WTC11 (cell line): ENCODE results near the gene TASP1. TPM values are rescaled to one million over a fixed set of nuclear protein-coding genes. Genes with fewer than 3 reads are reported as not detected.

ENCODE experiments used
- ATAC-seq: fragments of 200-7000 bp; cut with Tn5 transposase; 2 replicates; pipeline ENCODE4 v1.10.0; 2021; ENCODE audit warnings: mild to moderate bottlenecking, moderate library complexity
- CTCF ChIA-PET: fragments of 300-600 bp; sonication (Branson Sonifier 250); formaldehyde crosslinking; loops from one replicate; lab custom pipeline; 2021; ENCODE audit warnings: antibody characterized with exemption; lab: Charles Lee
- POLR2A ChIA-PET: fragments of 350-600 bp; sonication (Branson Sonifier 250); formaldehyde crosslinking; loops from one replicate; lab custom pipeline; 2021; ENCODE audit warnings: antibody characterized with exemption; lab: Charles Lee
- DNase-seq: peaks from one replicate; pipeline ENCODE4 v3.0.0; 2021; ENCODE audit warnings: low spot score
- H3K27ac Mint-ChIP-seq: 2 replicates; pipeline ENCODE4 v1.8.0; 2021; ENCODE audit warnings: mixed read lengths
- H3K27me3 Mint-ChIP-seq: 2 replicates; pipeline ENCODE4 v1.8.0; 2021; ENCODE audit warnings: low read depth, mild to moderate bottlenecking, moderate library complexity, mixed read lengths
- H3K36me3 Mint-ChIP-seq: 2 replicates; pipeline ENCODE4 v1.8.0; 2021; ENCODE audit warnings: mixed read lengths
- H3K4me1 Mint-ChIP-seq: 2 replicates; pipeline ENCODE4 v1.8.0; 2022; ENCODE audit warnings: mixed read lengths
- H3K4me3 Mint-ChIP-seq: 2 replicates; pipeline ENCODE4 v1.8.0; 2021; ENCODE audit warnings: mild to moderate bottlenecking, moderate library complexity, mixed read lengths
- H3K9me3 Mint-ChIP-seq: 2 replicates; pipeline ENCODE4 v1.8.0; 2021; ENCODE audit warnings: mixed read lengths
- AFF4 ChIP-seq: sonication (generic); formaldehyde crosslinking; IDR thresholded peaks from 2 replicates; pipeline ENCODE4 v1.8.1; 2023; ENCODE audit warnings: mild to moderate bottlenecking, missing genetic modification reagents, borderline replicate concordance
- ATF6 ChIP-seq: sonication (generic); formaldehyde crosslinking; IDR thresholded peaks from 2 replicates; pipeline ENCODE4 v1.8.1; 2023; ENCODE audit warnings: mild to moderate bottlenecking, missing genetic modification reagents
- CBFB ChIP-seq: sonication (generic); formaldehyde crosslinking; IDR thresholded peaks from 2 replicates; pipeline ENCODE4 v1.8.1; 2022; ENCODE audit warnings: mild to moderate bottlenecking, low read depth, missing genetic modification reagents
- ESRRA ChIP-seq: sonication (generic); formaldehyde crosslinking; IDR thresholded peaks from 2 replicates; pipeline ENCODE4 v1.8.1; 2022; ENCODE audit warnings: mild to moderate bottlenecking, missing genetic modification reagents, borderline replicate concordance
- FOXK1 ChIP-seq: sonication (generic); formaldehyde crosslinking; IDR thresholded peaks from 2 replicates; pipeline ENCODE4 v1.8.0; 2022; ENCODE audit warnings: mild to moderate bottlenecking, moderate library complexity, missing genetic modification reagents
- IRF1 ChIP-seq: sonication (generic); formaldehyde crosslinking; IDR thresholded peaks from 2 replicates; pipeline ENCODE4 v1.8.0; 2023; ENCODE audit warnings: missing genetic modification reagents
- KAT7 ChIP-seq: sonication (generic); formaldehyde crosslinking; IDR thresholded peaks from 2 replicates; pipeline ENCODE4 v1.8.1; 2023; ENCODE audit warnings: missing genetic modification reagents, mild to moderate bottlenecking, borderline replicate concordance
- MLX ChIP-seq: sonication (generic); formaldehyde crosslinking; IDR thresholded peaks from 2 replicates; pipeline ENCODE4 v1.8.1; 2023; ENCODE audit warnings: mild to moderate bottlenecking, missing genetic modification reagents, moderate library complexity
- NFATC4 ChIP-seq: fragments of 250-450 bp; sonication (Bioruptor Pico); IDR thresholded peaks from 2 replicates; pipeline ENCODE4 v1.9.0; 2021; ENCODE audit warnings: mild to moderate bottlenecking
- NFYB ChIP-seq: sonication (generic); formaldehyde crosslinking; conservative IDR thresholded peaks from 2 replicates; pipeline ENCODE4 v1.8.0; 2022; ENCODE audit warnings: low read depth, missing genetic modification reagents
- OVOL2 ChIP-seq: fragments of 250-450 bp; sonication (Bioruptor Pico); IDR thresholded peaks from 2 replicates; pipeline ENCODE4 v1.9.0; 2021; ENCODE audit warnings: mild to moderate bottlenecking, borderline replicate concordance
- SOX15 ChIP-seq: fragments of 250-450 bp; sonication (Bioruptor Pico); IDR thresholded peaks from 2 replicates; pipeline ENCODE4 v1.9.0; 2021; ENCODE audit warnings: mild to moderate bottlenecking
- TCF7 ChIP-seq: sonication (generic); formaldehyde crosslinking; IDR thresholded peaks from 2 replicates; pipeline ENCODE4 v1.8.0; 2022; ENCODE audit warnings: mild to moderate bottlenecking, low read depth, missing genetic modification reagents, moderate library complexity
- TEAD4 ChIP-seq: sonication (generic); formaldehyde crosslinking; IDR thresholded peaks from 2 replicates; pipeline ENCODE4 v1.8.0; 2022; ENCODE audit warnings: mild to moderate bottlenecking, missing genetic modification reagents
- TP53 ChIP-seq: sonication (generic); formaldehyde crosslinking; IDR thresholded peaks from 2 replicates; pipeline ENCODE4 v1.8.1; 2023; ENCODE audit warnings: mild to moderate bottlenecking, missing genetic modification reagents
- ZMAT4 ChIP-seq: fragments of 250-450 bp; sonication (Bioruptor Pico); IDR thresholded peaks from 2 replicates; pipeline ENCODE4 v1.9.0; 2021; ENCODE audit warnings: mild to moderate bottlenecking
- ZNF317 ChIP-seq: sonication (generic); formaldehyde crosslinking; IDR thresholded peaks from 2 replicates; pipeline ENCODE4 v1.8.1; 2023; ENCODE audit warnings: low read depth, mild to moderate bottlenecking, moderate library complexity, missing genetic modification reagents, borderline replicate concordance
- total RNA-seq: library from RNA; stranded (reverse); gene quantifications from 3 replicates; pipeline ENCODE4 v1.2.3, GENCODE V29; 2021
- TF ChIP-seq, protein P1 (sequence below): sonication (generic); formaldehyde crosslinking; IDR thresholded peaks from 2 replicates; pipeline ENCODE4 v1.8.0; 2022; ENCODE audit warnings: mild to moderate bottlenecking, missing genetic modification reagents
- TF ChIP-seq, protein P2 (sequence below): fragments of 200-600 bp; IDR thresholded peaks from 2 replicates; pipeline ENCODE4 v1.8.0; 2022; ENCODE audit warnings: antibody characterized with exemption
- TF ChIP-seq, protein P3 (sequence below): fragments of 250-450 bp; sonication (Bioruptor Pico); IDR thresholded peaks from 2 replicates; pipeline ENCODE4 v1.9.0; 2021; ENCODE audit warnings: moderate library complexity, mild to moderate bottlenecking, inconsistent platforms, borderline replicate concordance

TASP1 gene
- total RNA-seq, 1 experiment from 2014 or later = 12.4 TPM

- H3K36me3 Mint-ChIP-seq = peaks cover 19% of the 10 kb centered on the region
- TF ChIP-seq TEAD4 (CRISPR knock-in tag) (no peak), KAT7 (CRISPR knock-in tag) (no peak), NFYB (no peak), AFF4 (CRISPR knock-in tag) (no peak), ZNF317 (no peak), TP53 (CRISPR knock-in tag) (no peak), ESRRA (CRISPR knock-in tag) (no peak), NFATC4 (CRISPR knock-in tag) (no peak), FOXK1 (no peak), ATF6 (CRISPR knock-in tag) (no peak), IRF1 (CRISPR knock-in tag) (no peak), MLX (no peak), CBFB (no peak)
- TF ChIP-seq, all 79 proteins: peak for 0
- ChIA-PET CTCF (interaction anchor here (1.2 to 2.1 kb wide), 2 partner anchors 53 to 168 kb away, joined by 4 to 9 read pairs; no protein-coding TSS in a partner anchor), POLR2A (no interaction called here)
- Mint-ChIP-seq H3K4me1 (peaks cover 35% of the 10 kb centered on the region), H3K27me3 (no peaks in the 10 kb centered on the region), H3K4me3 (no peak overlapping the region), H3K9me3 (peaks cover 15% of the 10 kb centered on the region), H3K27ac (peak overlapping the region; percentile 68)
- ATAC-seq = peak; percentile 77
- no peak for DNase-seq
Measured at GRCh38 chr20:13493143-13493542, 145.6 kb downstream of the TASP1 start.

- Mint-ChIP-seq H3K4me3 (no peak overlapping the region), H3K9me3 (peaks cover 4% of the 10 kb centered on the region; the same call in 1 of the 2 replicates), H3K4me1 (peaks cover 35% of the 10 kb centered on the region), H3K36me3 (peaks cover 9% of the 10 kb centered on the region), H3K27ac (peak overlapping the region; percentile 48), H3K27me3 (no peaks in the 10 kb centered on the region)
- ATAC-seq = peak; percentile 92
- ChIA-PET POLR2A (no interaction called here), CTCF (interaction anchor here (1.0 to 2.1 kb wide), 3 partner anchors 54 to 522 kb away, joined by 3 to 9 read pairs (median 3); no protein-coding TSS in a partner anchor)
- DNase-seq = peak; percentile 33
- no peak for TF ChIP-seq MLX
- no peak for TF ChIP-seq TCF7
- TF ChIP-seq SOX15 (CRISPR knock-in tag) = no peak
- TF ChIP-seq, protein P1, sequence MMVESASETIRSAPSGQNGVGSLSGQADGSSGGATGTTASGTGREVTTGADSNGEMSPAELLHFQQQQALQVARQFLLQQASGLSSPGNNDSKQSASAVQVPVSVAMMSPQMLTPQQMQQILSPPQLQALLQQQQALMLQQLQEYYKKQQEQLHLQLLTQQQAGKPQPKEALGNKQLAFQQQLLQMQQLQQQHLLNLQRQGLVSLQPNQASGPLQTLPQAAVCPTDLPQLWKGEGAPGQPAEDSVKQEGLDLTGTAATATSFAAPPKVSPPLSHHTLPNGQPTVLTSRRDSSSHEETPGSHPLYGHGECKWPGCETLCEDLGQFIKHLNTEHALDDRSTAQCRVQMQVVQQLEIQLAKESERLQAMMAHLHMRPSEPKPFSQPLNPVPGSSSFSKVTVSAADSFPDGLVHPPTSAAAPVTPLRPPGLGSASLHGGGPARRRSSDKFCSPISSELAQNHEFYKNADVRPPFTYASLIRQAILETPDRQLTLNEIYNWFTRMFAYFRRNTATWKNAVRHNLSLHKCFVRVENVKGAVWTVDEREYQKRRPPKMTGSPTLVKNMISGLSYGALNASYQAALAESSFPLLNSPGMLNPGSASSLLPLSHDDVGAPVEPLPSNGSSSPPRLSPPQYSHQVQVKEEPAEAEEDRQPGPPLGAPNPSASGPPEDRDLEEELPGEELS (CRISPR knock-in tag) = no peak
- TF ChIP-seq, protein P2, sequence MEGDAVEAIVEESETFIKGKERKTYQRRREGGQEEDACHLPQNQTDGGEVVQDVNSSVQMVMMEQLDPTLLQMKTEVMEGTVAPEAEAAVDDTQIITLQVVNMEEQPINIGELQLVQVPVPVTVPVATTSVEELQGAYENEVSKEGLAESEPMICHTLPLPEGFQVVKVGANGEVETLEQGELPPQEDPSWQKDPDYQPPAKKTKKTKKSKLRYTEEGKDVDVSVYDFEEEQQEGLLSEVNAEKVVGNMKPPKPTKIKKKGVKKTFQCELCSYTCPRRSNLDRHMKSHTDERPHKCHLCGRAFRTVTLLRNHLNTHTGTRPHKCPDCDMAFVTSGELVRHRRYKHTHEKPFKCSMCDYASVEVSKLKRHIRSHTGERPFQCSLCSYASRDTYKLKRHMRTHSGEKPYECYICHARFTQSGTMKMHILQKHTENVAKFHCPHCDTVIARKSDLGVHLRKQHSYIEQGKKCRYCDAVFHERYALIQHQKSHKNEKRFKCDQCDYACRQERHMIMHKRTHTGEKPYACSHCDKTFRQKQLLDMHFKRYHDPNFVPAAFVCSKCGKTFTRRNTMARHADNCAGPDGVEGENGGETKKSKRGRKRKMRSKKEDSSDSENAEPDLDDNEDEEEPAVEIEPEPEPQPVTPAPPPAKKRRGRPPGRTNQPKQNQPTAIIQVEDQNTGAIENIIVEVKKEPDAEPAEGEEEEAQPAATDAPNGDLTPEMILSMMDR = no peak
- no peak for TF ChIP-seq OVOL2 (CRISPR knock-in tag)
- TF ChIP-seq, protein P3, sequence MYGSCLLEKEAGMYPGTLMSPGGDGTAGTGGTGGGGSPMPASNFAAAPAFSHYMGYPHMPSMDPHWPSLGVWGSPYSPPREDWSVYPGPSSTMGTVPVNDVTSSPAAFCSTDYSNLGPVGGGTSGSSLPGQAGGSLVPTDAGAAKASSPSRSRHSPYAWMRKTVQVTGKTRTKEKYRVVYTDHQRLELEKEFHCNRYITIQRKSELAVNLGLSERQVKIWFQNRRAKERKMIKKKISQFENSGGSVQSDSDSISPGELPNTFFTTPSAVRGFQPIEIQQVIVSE (CRISPR knock-in tag) = no peak
- TF ChIP-seq ZMAT4 (CRISPR knock-in tag) = no peak
Measured at GRCh38 chr20:13492001-13492481, 146.7 kb downstream of the TASP1 start.
